ENCODE data around the gene ELP2. TPM values are rescaled to one million over a fixed set of nuclear protein-coding genes. Genes with fewer than 3 reads are reported as not detected.

The ELP2 gene
- total and polyA plus RNA-seq, 2 donors (not counting 3 experiments of a cell fraction or from before 2014, with no cell fraction given), result 37.8 to 90.5 TPM

DNA sequence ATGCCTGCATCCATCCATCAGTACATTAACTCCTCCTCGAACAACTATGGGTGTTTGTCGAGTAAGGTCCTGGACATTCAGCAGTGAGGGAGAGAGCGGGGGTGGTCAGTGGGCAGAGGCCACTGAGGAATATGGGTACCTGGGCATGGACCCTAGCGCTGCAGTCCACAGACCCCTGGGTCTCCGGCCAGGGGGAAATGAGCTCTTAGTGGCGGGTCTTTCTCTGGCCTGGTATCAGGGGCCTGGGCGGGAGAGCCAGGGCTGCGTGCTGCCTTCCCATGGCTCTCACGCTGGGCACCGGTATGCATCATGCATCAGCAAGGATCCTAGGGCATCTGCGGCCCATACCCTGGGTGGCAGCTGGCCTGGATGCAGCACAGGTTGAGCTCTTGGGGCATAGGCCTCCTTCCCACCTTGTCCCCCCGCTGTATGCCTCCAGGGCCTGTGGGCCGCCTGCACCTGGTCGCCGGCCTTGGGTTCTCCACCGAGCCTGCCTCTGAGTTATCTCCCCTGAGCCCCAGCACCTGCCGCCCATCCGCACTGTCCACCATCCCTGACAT is 56.3 kb downstream of the ELP2 start:
- Histone ChIP-seq H4K20me1 (replicated peaks; ENCODE audit: control insufficient read depth, extremely low read depth, insufficient read depth, low read length) (no peaks in the 10 kb centered on the region), H3K27me3 (ENCODE audit: control insufficient read depth in 2 of 2, insufficient read depth in 2 of 2, low read length in 2 of 2) (peaks cover 0 to 8% of the 10 kb centered on the region in 2 experiments), H2AFZ (ENCODE audit: low read depth, low read length) (no peak overlapping the region), H3K4me2 (ENCODE audit: insufficient read depth, low read length) (no peak overlapping the region), H3K9me3 (replicated peaks; ENCODE audit: control insufficient read depth, insufficient read depth, low read length) (no peaks in the 10 kb centered on the region), H3K27ac (ENCODE audit: insufficient read depth, low read depth, low read length) (no peak overlapping the region), H3K36me3 (ENCODE audit: control insufficient read depth in 2 of 2, extremely low read depth in 1 of 2, insufficient read depth in 2 of 2, low read length in 2 of 2) (no peaks in the 10 kb centered on the region), H3K4me3 (replicated peaks in 1 of 3; ENCODE audit: insufficient read depth in 1 of 3, low read depth in 1 of 3, low read length in 3 of 3) (no peak overlapping the region), H3K79me2 (ENCODE audit: control insufficient read depth, insufficient read depth, low read length) (no peaks in the 10 kb centered on the region), H3K4me1 (ENCODE audit: control insufficient read depth, extremely low read depth, insufficient read depth, low read length) (peaks cover 4% of the 10 kb centered on the region), H3K9ac (replicated peaks; ENCODE audit: extremely low read depth, insufficient read depth, low read length) (no peak overlapping the region), H3K9me1 (replicated peaks; ENCODE audit: control insufficient read depth, extremely low read depth, insufficient read depth, low read length) (no peaks in the 10 kb centered on the region)
- intact Hi-C loops (cut with micrococcal nuclease), result loop anchor here (5.0 kb wide), 2 partner anchors 111 to 119 kb away; partner anchors contain the start of genes FHOD3 and RPRD1A
- FAIRE-seq, result no peak
- BruUV-seq (replicated peaks), result no TSS peak
- no peak for DNase-seq (ENCODE audit: low read depth, low spot score)
- POLR2A ChIA-PET, result no interaction called here
- dilution Hi-C loops (cut with MboI; ENCODE audit: extremely low pct_ligation_motif_present, low sequenced_read_pairs), result no loop called here
- CTCF ChIA-PET, result interaction anchor here (0.9 kb wide), 1 partner anchor 57 kb away, joined by 3 read pairs; no protein-coding TSS in a partner anchor
- no peak for TF ChIP-seq POLR2AphosphoS5 (IDR thresholded peaks at IDR 0.05; ENCODE audit: insufficient read depth, low read depth, low read length)
- no peak for TF ChIP-seq POLR2A (IDR thresholded peaks at IDR 0.05; ENCODE audit: low read depth, low read length)
- TF ChIP-seq FOS (IDR thresholded peaks at IDR 0.05; ENCODE audit: borderline replicate concordance, insufficient read depth, low read length), result no peak
- TF ChIP-seq JUN (IDR thresholded peaks at IDR 0.05; ENCODE audit: borderline replicate concordance, insufficient read depth, insufficient read length, low read depth), result no peak
- no peak for TF ChIP-seq GATA2 (IDR thresholded peaks at IDR 0.05; ENCODE audit: insufficient read depth, insufficient read length, low read depth, low read length)
- TF ChIP-seq EZH2 (IDR thresholded peaks at IDR 0.05; ENCODE audit: borderline replicate concordance, low read depth, low read length, severe bottlenecking), result no peak
- TF ChIP-seq, protein P1, sequence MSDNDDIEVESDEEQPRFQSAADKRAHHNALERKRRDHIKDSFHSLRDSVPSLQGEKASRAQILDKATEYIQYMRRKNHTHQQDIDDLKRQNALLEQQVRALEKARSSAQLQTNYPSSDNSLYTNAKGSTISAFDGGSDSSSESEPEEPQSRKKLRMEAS (IDR thresholded peaks at IDR 0.05; ENCODE audit: insufficient read depth, insufficient read length), result no peak
- no peak for TF ChIP-seq MYC (IDR thresholded peaks at IDR 0.05; ENCODE audit: low read depth, low read length)
